GM23248 (cell line): ENCODE results near the gene INCENP.

Experiments
- EZH2 ChIP-seq: fragments of 200-600 bp; sonication (generic); IDR thresholded peaks from 2 replicates; pipeline ENCODE4 v1.6.1; 2018; ENCODE audit warnings: antibody characterized with exemption, mild to moderate bottlenecking; ENCODE audit not compliant: insufficient read depth, poor library complexity, severe bottlenecking
- EZH2phosphoT487 ChIP-seq: fragments of 200-600 bp; sonication (generic); IDR thresholded peaks from 2 replicates; pipeline ENCODE4 v1.6.1; 2018; ENCODE audit warnings: antibody characterized with exemption, moderate library complexity, mild to moderate bottlenecking, low read depth; ENCODE audit not compliant: insufficient read depth

DNA sequence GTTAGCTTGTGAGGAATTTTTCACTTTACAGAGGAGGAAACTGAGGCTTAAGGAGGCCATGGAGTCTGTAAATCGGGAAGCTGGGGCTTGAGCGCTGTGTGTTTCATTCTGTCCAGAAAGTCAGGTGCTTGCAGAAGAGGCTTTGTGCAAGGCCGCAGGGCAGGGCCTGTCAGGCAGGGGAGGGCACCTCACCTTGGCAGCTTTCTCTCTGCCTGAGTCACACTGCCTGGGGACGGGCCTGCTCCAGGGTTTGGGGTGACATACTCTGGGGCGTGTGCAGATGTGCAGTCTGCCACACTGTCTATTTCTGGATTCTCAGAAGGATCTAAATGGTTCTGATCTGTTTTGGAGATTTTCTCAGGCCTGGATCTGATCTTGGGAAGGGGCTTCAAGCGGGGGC lies 8.4 kb downstream of the INCENP start:
- TF ChIP-seq EZH2 = no peak
- TF ChIP-seq EZH2phosphoT487 = no peak
